ENCODE measurements around the gene C9orf85. TPM values are rescaled to one million over a fixed set of nuclear protein-coding genes. Genes with fewer than 3 reads are reported as not detected.
"Not testable (repeated sequence)": the region's sequence is repeated elsewhere in the genome, so short reads cannot be mapped to it uniquely, and the experiment has no call there.

The C9orf85 gene
- polyA plus RNA-seq, 1 donor from 2014 or later = 20.3 TPM

DNA sequence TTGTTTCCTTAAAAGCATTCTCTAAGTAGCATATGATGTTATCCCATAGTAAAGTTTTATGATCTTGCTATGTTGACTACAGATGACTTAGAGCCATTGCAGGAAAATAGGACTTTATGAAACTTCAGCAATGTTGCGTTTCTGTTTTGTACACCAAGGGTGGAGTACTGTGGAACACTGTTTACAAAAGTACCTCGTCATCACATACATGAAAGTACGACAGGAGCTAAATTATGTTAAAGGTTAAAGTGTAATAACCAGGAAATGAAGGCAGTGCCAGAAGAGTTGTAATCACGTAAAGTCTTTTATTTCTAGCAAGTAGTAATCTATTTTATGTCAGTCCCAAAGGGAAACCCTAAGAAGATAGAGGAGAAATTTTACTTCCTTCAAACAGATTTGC, 50.9 kb downstream of the C9orf85 start:
- H3K79me2 ChIP-seq (replicated peaks; ENCODE audit: insufficient read depth, low read length) = no peaks in the 10 kb centered on the region
- no peaks in the 10 kb centered on the region for H3K36me3 ChIP-seq (ENCODE audit: insufficient read depth, low read length)
- no peak overlapping the region for H3K4me3 ChIP-seq (ENCODE audit: low read length)
- no peaks in the 10 kb centered on the region for H3K27me3 ChIP-seq (ENCODE audit: insufficient read depth, low read depth, low read length)
- H3K9ac ChIP-seq (ENCODE audit: low read length) = no peak overlapping the region
- H2AFZ ChIP-seq (ENCODE audit: low read depth, low read length) = no peak overlapping the region
- H3F3A ChIP-seq (ENCODE audit: insufficient read depth, low read length, poor library complexity, severe bottlenecking) = no peaks in the 10 kb centered on the region
- no peaks in the 10 kb centered on the region for H3K9me3 ChIP-seq (ENCODE audit: low read length)
- no peaks in the 10 kb centered on the region for H4K20me1 ChIP-seq (ENCODE audit: insufficient read depth)
- H3K9me2 ChIP-seq (ENCODE audit: insufficient read depth, low read length) = no peaks in the 10 kb centered on the region
- TF ChIP-seq POLR2AphosphoS5 (IDR thresholded peaks at IDR 0.05) (no peak), SMC3 (conservative IDR thresholded peaks at IDR 0.05; ENCODE audit: poor library complexity) (no peak), RAD21 (conservative IDR thresholded peaks at IDR 0.05) (no peak), MXI1 (conservative IDR thresholded peaks at IDR 0.05; ENCODE audit: poor library complexity, severe bottlenecking) (no peak), EP300 (conservative IDR thresholded peaks at IDR 0.05; ENCODE audit: poor library complexity, severe bottlenecking) (no peak), EZH2 (IDR thresholded peaks at IDR 0.05; ENCODE audit: borderline replicate concordance, insufficient read depth, low read length, poor library complexity, severe bottlenecking) (no peak), TAF1 (IDR thresholded peaks at IDR 0.05; ENCODE audit: low read depth) (no peak)
- TF ChIP-seq, protein P1, sequence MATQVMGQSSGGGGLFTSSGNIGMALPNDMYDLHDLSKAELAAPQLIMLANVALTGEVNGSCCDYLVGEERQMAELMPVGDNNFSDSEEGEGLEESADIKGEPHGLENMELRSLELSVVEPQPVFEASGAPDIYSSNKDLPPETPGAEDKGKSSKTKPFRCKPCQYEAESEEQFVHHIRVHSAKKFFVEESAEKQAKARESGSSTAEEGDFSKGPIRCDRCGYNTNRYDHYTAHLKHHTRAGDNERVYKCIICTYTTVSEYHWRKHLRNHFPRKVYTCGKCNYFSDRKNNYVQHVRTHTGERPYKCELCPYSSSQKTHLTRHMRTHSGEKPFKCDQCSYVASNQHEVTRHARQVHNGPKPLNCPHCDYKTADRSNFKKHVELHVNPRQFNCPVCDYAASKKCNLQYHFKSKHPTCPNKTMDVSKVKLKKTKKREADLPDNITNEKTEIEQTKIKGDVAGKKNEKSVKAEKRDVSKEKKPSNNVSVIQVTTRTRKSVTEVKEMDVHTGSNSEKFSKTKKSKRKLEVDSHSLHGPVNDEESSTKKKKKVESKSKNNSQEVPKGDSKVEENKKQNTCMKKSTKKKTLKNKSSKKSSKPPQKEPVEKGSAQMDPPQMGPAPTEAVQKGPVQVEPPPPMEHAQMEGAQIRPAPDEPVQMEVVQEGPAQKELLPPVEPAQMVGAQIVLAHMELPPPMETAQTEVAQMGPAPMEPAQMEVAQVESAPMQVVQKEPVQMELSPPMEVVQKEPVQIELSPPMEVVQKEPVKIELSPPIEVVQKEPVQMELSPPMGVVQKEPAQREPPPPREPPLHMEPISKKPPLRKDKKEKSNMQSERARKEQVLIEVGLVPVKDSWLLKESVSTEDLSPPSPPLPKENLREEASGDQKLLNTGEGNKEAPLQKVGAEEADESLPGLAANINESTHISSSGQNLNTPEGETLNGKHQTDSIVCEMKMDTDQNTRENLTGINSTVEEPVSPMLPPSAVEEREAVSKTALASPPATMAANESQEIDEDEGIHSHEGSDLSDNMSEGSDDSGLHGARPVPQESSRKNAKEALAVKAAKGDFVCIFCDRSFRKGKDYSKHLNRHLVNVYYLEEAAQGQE (IDR thresholded peaks at IDR 0.05; ENCODE audit: borderline replicate concordance) = no peak
- TF ChIP-seq, protein P2, sequence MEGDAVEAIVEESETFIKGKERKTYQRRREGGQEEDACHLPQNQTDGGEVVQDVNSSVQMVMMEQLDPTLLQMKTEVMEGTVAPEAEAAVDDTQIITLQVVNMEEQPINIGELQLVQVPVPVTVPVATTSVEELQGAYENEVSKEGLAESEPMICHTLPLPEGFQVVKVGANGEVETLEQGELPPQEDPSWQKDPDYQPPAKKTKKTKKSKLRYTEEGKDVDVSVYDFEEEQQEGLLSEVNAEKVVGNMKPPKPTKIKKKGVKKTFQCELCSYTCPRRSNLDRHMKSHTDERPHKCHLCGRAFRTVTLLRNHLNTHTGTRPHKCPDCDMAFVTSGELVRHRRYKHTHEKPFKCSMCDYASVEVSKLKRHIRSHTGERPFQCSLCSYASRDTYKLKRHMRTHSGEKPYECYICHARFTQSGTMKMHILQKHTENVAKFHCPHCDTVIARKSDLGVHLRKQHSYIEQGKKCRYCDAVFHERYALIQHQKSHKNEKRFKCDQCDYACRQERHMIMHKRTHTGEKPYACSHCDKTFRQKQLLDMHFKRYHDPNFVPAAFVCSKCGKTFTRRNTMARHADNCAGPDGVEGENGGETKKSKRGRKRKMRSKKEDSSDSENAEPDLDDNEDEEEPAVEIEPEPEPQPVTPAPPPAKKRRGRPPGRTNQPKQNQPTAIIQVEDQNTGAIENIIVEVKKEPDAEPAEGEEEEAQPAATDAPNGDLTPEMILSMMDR (IDR thresholded peaks at IDR 0.05; ENCODE audit: poor library complexity, severe bottlenecking) = no peak
- H3K27ac ChIP-seq (ENCODE audit: low read length) = no peak overlapping the region
- no peak overlapping the region for H3K4me2 ChIP-seq (ENCODE audit: low read length)

DNA sequence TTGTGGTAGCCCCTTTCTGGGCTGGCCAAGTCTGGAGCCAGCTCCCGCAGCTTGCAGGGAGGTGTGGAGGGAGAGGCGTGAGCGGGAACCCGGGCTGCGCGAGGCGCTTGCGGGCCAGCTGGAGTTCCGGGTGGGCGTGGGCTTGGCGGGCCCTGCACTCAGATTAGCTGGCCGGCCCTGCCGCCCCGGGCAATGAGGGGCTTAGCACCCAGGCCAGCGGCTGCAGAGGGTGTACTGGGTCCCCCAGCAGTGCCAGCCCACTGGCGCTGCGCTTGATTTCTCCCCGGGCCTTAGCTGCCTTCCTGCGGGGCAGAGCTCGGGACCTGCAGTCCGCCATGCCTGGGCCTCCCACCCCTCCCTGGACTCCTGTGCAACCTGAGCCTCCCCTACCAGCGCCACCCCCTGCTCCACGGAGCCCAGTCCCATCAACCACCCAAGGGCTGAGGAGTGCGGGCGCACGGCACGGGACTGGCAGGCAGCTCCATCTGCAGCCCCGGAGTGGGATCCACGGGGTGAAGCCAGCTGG, 52.1 kb downstream of the C9orf85 start:
- not testable (repeated sequence) for H3K27ac ChIP-seq (ENCODE audit: low read length); H4K20me1 ChIP-seq (ENCODE audit: insufficient read depth); H3K9me2 ChIP-seq (ENCODE audit: insufficient read depth, low read length); H3K4me3 ChIP-seq (ENCODE audit: low read length); H3F3A ChIP-seq (ENCODE audit: insufficient read depth, low read length, poor library complexity, severe bottlenecking); H3K9me3 ChIP-seq (ENCODE audit: low read length); H3K79me2 ChIP-seq (replicated peaks; ENCODE audit: insufficient read depth, low read length); H3K4me2 ChIP-seq (ENCODE audit: low read length); H2AFZ ChIP-seq (ENCODE audit: low read depth, low read length); H3K36me3 ChIP-seq (ENCODE audit: insufficient read depth, low read length); H3K27me3 ChIP-seq (ENCODE audit: insufficient read depth, low read depth, low read length); H3K9ac ChIP-seq (ENCODE audit: low read length)

DNA sequence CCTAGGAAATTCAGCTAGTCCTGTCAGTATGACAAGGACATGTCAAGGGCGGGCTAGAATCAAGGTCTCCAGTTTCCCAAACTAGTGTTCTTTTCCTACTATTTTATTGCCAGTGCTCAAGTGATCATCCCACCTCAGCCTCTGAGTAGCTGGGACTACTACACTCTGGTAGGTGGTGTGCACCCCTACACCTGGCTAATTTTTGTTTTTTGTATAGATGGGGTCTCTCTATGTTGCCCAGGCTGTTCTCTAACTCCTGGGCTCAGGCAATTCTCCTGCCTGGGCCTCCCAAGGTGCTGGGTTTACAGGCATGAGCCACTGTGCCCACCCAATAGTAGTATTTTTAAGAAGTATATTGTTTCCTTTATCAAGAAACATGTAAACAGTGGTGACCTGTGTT, 54.0 kb downstream of the C9orf85 start:
- TF ChIP-seq TAF1 (IDR thresholded peaks at IDR 0.05; ENCODE audit: low read depth) (no peak), RAD21 (conservative IDR thresholded peaks at IDR 0.05) (no peak), EZH2 (IDR thresholded peaks at IDR 0.05; ENCODE audit: borderline replicate concordance, insufficient read depth, low read length, poor library complexity, severe bottlenecking) (no peak), EP300 (conservative IDR thresholded peaks at IDR 0.05; ENCODE audit: poor library complexity, severe bottlenecking) (no peak), POLR2AphosphoS5 (IDR thresholded peaks at IDR 0.05) (no peak), MXI1 (conservative IDR thresholded peaks at IDR 0.05; ENCODE audit: poor library complexity, severe bottlenecking) (no peak), SMC3 (conservative IDR thresholded peaks at IDR 0.05; ENCODE audit: poor library complexity) (no peak)
- TF ChIP-seq, protein P2 (IDR thresholded peaks at IDR 0.05; ENCODE audit: poor library complexity, severe bottlenecking) = no peak
- TF ChIP-seq, protein P1 (IDR thresholded peaks at IDR 0.05; ENCODE audit: borderline replicate concordance) = no peak
- H3K27me3 ChIP-seq (ENCODE audit: insufficient read depth, low read depth, low read length) = no peaks in the 10 kb centered on the region
- H3K4me3 ChIP-seq (ENCODE audit: low read length) = no peak overlapping the region
- no peaks in the 10 kb centered on the region for H3K9me2 ChIP-seq (ENCODE audit: insufficient read depth, low read length)
- no peak overlapping the region for H2AFZ ChIP-seq (ENCODE audit: low read depth, low read length)
- H3K9ac ChIP-seq (ENCODE audit: low read length) = no peak overlapping the region
- no peak overlapping the region for H3K27ac ChIP-seq (ENCODE audit: low read length)
- H3K4me2 ChIP-seq (ENCODE audit: low read length) = no peak overlapping the region
- H3F3A ChIP-seq (ENCODE audit: insufficient read depth, low read length, poor library complexity, severe bottlenecking) = no peaks in the 10 kb centered on the region
- H3K36me3 ChIP-seq (ENCODE audit: insufficient read depth, low read length) = no peaks in the 10 kb centered on the region
- H3K9me3 ChIP-seq (ENCODE audit: low read length) = no peaks in the 10 kb centered on the region
- H4K20me1 ChIP-seq (ENCODE audit: insufficient read depth) = no peaks in the 10 kb centered on the region
- H3K79me2 ChIP-seq (replicated peaks; ENCODE audit: insufficient read depth, low read length) = no peaks in the 10 kb centered on the region

All from neural cell (in vitro differentiated cells).